Measurements from ENCODE around the gene KDM4C. TPM values are rescaled to one million over a fixed set of nuclear protein-coding genes. Genes with fewer than 3 reads are reported as not detected.
A peak's percentile ranks its signal among the peaks of the same experiment; 100 is the strongest.

The KDM4C gene
- total RNA-seq, 2 experiments from 2014 or later: 60.1 to 61.3 TPM

GRCh38 chr9:7003861-7004260 is 246.1 kb downstream of the KDM4C start:
- POLR2A ChIA-PET: no interaction called here
- Histone ChIP-seq H3K4me3 (ENCODE audit: low read length) (no peak overlapping the region), H3K27me3 (ENCODE audit: control insufficient read depth in 1 of 2, insufficient read depth in 2 of 2, low read length in 2 of 2) (no peaks in the 10 kb centered on the region), H3K36me3 (ENCODE audit: insufficient read depth, low read length) (peaks cover 41% of the 10 kb centered on the region), H3K27ac (ENCODE audit: low read depth in 1 of 2, low read length in 2 of 2) (no peak overlapping the region), H3K4me1 (ENCODE audit: insufficient read depth, low read length) (no peaks in the 10 kb centered on the region), H3K9me3 (ENCODE audit: control insufficient read depth in 1 of 2, insufficient read depth in 1 of 2, low read length in 2 of 2) (peaks cover 0 to 9% of the 10 kb centered on the region in 2 experiments)
- intact Hi-C loops (cut with DNase I, micrococcal nuclease): loop anchor here in 1 of 2 experiments (10.0 kb wide), 1 partner anchor 529 kb away; no protein-coding TSS in a partner anchor
- ATAC-seq (ENCODE audit: poor library complexity) (no peak), DNase-seq (no peak)
- no peak overlapping the region for H3K27ac Mint-ChIP-seq
- no peak for TF ChIP-seq CTCF (IDR thresholded peaks at IDR 0.05)
- H3K9me3 Mint-ChIP-seq: no peaks in the 10 kb centered on the region
- CTCF ChIA-PET: no interaction called here
- H3K36me3 Mint-ChIP-seq (ENCODE audit: low read depth): peaks cover 82% of the 10 kb centered on the region
- H3K4me1 Mint-ChIP-seq (ENCODE audit: low read depth): no peaks in the 10 kb centered on the region
- H3K27me3 Mint-ChIP-seq: no peaks in the 10 kb centered on the region
- H3K4me3 Mint-ChIP-seq: no peak overlapping the region

GRCh38 chr9:7006417-7006816 is 248.6 kb downstream of the KDM4C start:
- peaks cover 85% of the 10 kb centered on the region for H3K36me3 Mint-ChIP-seq (ENCODE audit: low read depth)
- no peak overlapping the region for H3K4me3 Mint-ChIP-seq
- H3K27ac Mint-ChIP-seq: no peak overlapping the region
- ChIA-PET CTCF (no interaction called here), POLR2A (no interaction called here)
- ATAC-seq (ENCODE audit: poor library complexity): no peak
- Histone ChIP-seq H3K4me1 (ENCODE audit: insufficient read depth, low read length) (no peaks in the 10 kb centered on the region), H3K4me3 (ENCODE audit: low read length) (no peak overlapping the region), H3K9me3 (ENCODE audit: control insufficient read depth in 1 of 2, insufficient read depth in 1 of 2, low read length in 2 of 2) (peaks cover 0 to 9% of the 10 kb centered on the region in 2 experiments), H3K27me3 (ENCODE audit: control insufficient read depth in 1 of 2, insufficient read depth in 2 of 2, low read length in 2 of 2) (no peaks in the 10 kb centered on the region), H3K27ac (ENCODE audit: low read depth in 1 of 2, low read length in 2 of 2) (no peak overlapping the region), H3K36me3 (ENCODE audit: insufficient read depth, low read length) (peaks cover 48% of the 10 kb centered on the region)
- TF ChIP-seq CTCF (IDR thresholded peaks at IDR 0.05): no peak
- H3K4me1 Mint-ChIP-seq (ENCODE audit: low read depth): peaks cover 1% of the 10 kb centered on the region
- DNase-seq: no peak
- peaks cover 1% of the 10 kb centered on the region for H3K9me3 Mint-ChIP-seq
- H3K27me3 Mint-ChIP-seq: no peaks in the 10 kb centered on the region
- intact Hi-C loops (cut with DNase I, micrococcal nuclease): loop anchor here in 1 of 2 experiments (10.0 kb wide), 1 partner anchor 532 kb away; no protein-coding TSS in a partner anchor

- Mint-ChIP-seq H3K4me3 (no peak overlapping the region), H3K9me3 (peaks cover 1% of the 10 kb centered on the region), H3K4me1 (ENCODE audit: low read depth) (peaks cover 5% of the 10 kb centered on the region), H3K27me3 (no peaks in the 10 kb centered on the region), H3K27ac (no peak overlapping the region), H3K36me3 (ENCODE audit: low read depth) (peaks cover 83% of the 10 kb centered on the region)
- H3K4me3 ChIP-seq (ENCODE audit: low read length): no peak overlapping the region
- intact Hi-C loops (cut with DNase I, micrococcal nuclease): loop anchor here in 1 of 2 experiments (10.0 kb wide), 1 partner anchor 534 kb away; no protein-coding TSS in a partner anchor
- ATAC-seq (ENCODE audit: poor library complexity) (no peak), DNase-seq (peak in 1 of 14 experiments; percentile 8)
- H3K9me3 ChIP-seq (ENCODE audit: control insufficient read depth in 1 of 2, insufficient read depth in 1 of 2, low read length in 2 of 2): peaks cover 0 to 9% of the 10 kb centered on the region in 2 experiments
- POLR2A ChIA-PET: no interaction called here
- peaks cover 58% of the 10 kb centered on the region for H3K36me3 ChIP-seq (ENCODE audit: insufficient read depth, low read length)
- no peak for TF ChIP-seq CTCF (IDR thresholded peaks at IDR 0.05)
- no peaks in the 10 kb centered on the region for H3K27me3 ChIP-seq (ENCODE audit: control insufficient read depth in 1 of 2, insufficient read depth in 2 of 2, low read length in 2 of 2)
- no peaks in the 10 kb centered on the region for H3K4me1 ChIP-seq (ENCODE audit: insufficient read depth, low read length)
- no peak overlapping the region for H3K27ac ChIP-seq (ENCODE audit: low read depth in 1 of 2, low read length in 2 of 2)
- CTCF ChIA-PET: interaction anchor here (1.0 kb wide), 1 partner anchor 21 kb away, joined by 3 read pairs; no protein-coding TSS in a partner anchor
These were observed 250.6 kb downstream of the KDM4C start for GRCh38 chr9:7008411-7008810.
